Neuronal stem cell (in vitro differentiated cells): Measurements from ENCODE around the gene PURA.

ENCODE experiments used
- DNase-seq: peaks from one replicate; pipeline ENCODE4 v3.0.0-alpha.2; 2013; ENCODE audit warnings: low spot score
- H2AFZ ChIP-seq: one replicate; pipeline ENCODE4 v1.6.1; 2013; ENCODE audit warnings: mild to moderate bottlenecking, low read length, inconsistent platforms
- H2AK5ac ChIP-seq: 2 replicates; pipeline ENCODE4 v1.6.1; 2013; ENCODE audit warnings: low read depth, mild to moderate bottlenecking, inconsistent platforms, low read length, moderate library complexity, mixed read lengths
- H2BK120ac ChIP-seq: 2 replicates; pipeline ENCODE4 v1.6.1; 2013; ENCODE audit warnings: low read depth, mild to moderate bottlenecking, inconsistent platforms, low read length, moderate library complexity, mixed read lengths
- H2BK12ac ChIP-seq: one replicate; pipeline ENCODE4 v1.6.1; 2013; ENCODE audit warnings: low read length, inconsistent platforms
- H2BK15ac ChIP-seq: 2 replicates; pipeline ENCODE4 v1.6.1; 2013; ENCODE audit warnings: mild to moderate bottlenecking, low read length, inconsistent platforms, mixed read lengths
- H2BK5ac ChIP-seq: one replicate; pipeline ENCODE4 v1.6.1; 2013; ENCODE audit warnings: inconsistent platforms, mild to moderate bottlenecking, low read length, moderate library complexity
- H3K14ac ChIP-seq: one replicate; pipeline ENCODE4 v1.6.1; 2013; ENCODE audit warnings: low read length, inconsistent platforms
- H3K18ac ChIP-seq: 2 replicates; pipeline ENCODE4 v1.6.1; 2013; ENCODE audit warnings: low read length, inconsistent platforms
- H3K23ac ChIP-seq: 2 replicates; pipeline ENCODE4 v1.6.1; 2013; ENCODE audit warnings: low read depth, mild to moderate bottlenecking, mixed read lengths, low read length, inconsistent platforms; ENCODE audit not compliant: poor library complexity
- H3K27ac ChIP-seq: replicated peaks from 3 replicates; pipeline ENCODE4 v1.5.1; 2013; ENCODE audit warnings: low read length, inconsistent platforms
- H3K27me3 ChIP-seq, 3 experiments: 2 replicates each; pipeline ENCODE4 v1.6.1; 2013; ENCODE audit warnings: low read length in 3 of 3, mild to moderate bottlenecking in 2 of 3, inconsistent platforms in 1 of 3, low read depth in 1 of 3, mixed read lengths in 1 of 3, moderate library complexity in 1 of 3; ENCODE audit not compliant: control insufficient read depth in 3 of 3, insufficient read depth in 3 of 3
- H3K36me3 ChIP-seq, 2 donors: replicated peaks in 1 of 2; 2 replicates each; pipeline ENCODE4 v1.6.1; 2013; ENCODE audit warnings: low read length in 2 of 2; ENCODE audit not compliant: control insufficient read depth in 2 of 2, insufficient read depth in 2 of 2
- H3K4ac ChIP-seq: 2 replicates; pipeline ENCODE4 v1.6.1; 2013; ENCODE audit warnings: inconsistent platforms, mild to moderate bottlenecking, low read length, moderate library complexity
- H3K4me1 ChIP-seq, 2 donors: 1 replicate in 1 of 2; 2 replicates in 1 of 2; pipeline ENCODE4 v1.6.1; 2013; ENCODE audit warnings: low read length in 2 of 2, low read depth in 1 of 2; ENCODE audit not compliant: control insufficient read depth in 2 of 2, insufficient read depth in 1 of 2
- H3K4me2 ChIP-seq: one replicate; pipeline ENCODE4 v1.6.1; 2013; ENCODE audit warnings: mild to moderate bottlenecking, low read length, inconsistent platforms; ENCODE audit not compliant: insufficient read depth, poor library complexity, severe bottlenecking
- H3K4me3 ChIP-seq, 2 donors: 2 replicates each; pipeline ENCODE4 v1.5.1; 2013; ENCODE audit warnings: low read length in 2 of 2, mild to moderate bottlenecking in 2 of 2, inconsistent platforms in 1 of 2, moderate library complexity in 1 of 2
- H3K79me1 ChIP-seq: one replicate; pipeline ENCODE4 v1.6.1; 2013; ENCODE audit warnings: low read depth, mild to moderate bottlenecking, inconsistent platforms, low read length, moderate library complexity
- H3K9ac ChIP-seq: one replicate; pipeline ENCODE4 v1.6.1; 2013; ENCODE audit warnings: mild to moderate bottlenecking, low read depth, low read length, inconsistent platforms; ENCODE audit not compliant: poor library complexity
- H3K9me3 ChIP-seq, 2 donors: replicated peaks in 1 of 2; 2 replicates each; pipeline versions ENCODE3 to v1.6.1; 2013; ENCODE audit warnings: low read length in 2 of 2, mild to moderate bottlenecking in 2 of 2, inconsistent platforms in 1 of 2, low read depth in 1 of 2, mixed read lengths in 1 of 2, moderate library complexity in 1 of 2; ENCODE audit not compliant: control insufficient read depth in 2 of 2, insufficient read depth in 1 of 2
- H4K8ac ChIP-seq: one replicate; pipeline ENCODE4 v1.6.1; 2013; ENCODE audit warnings: low read depth, mild to moderate bottlenecking, inconsistent platforms, low read length, moderate library complexity
- H4K91ac ChIP-seq: one replicate; pipeline ENCODE4 v1.6.1; 2013; ENCODE audit warnings: low read length, low read depth, mild to moderate bottlenecking, inconsistent platforms; ENCODE audit not compliant: poor library complexity
- WGBS, 2 donors: extraction: QIAGEN DNeasy Blood & Tissue Kit; methylation state at CpG; one replicate each; pipeline ENCODE4 v1.1.7; 2013; ENCODE audit warnings: missing lambda C conversion rate in 2 of 2, mixed read lengths in 1 of 2; ENCODE audit not compliant: insufficient read length in 2 of 2, insufficient replicate concordance in 1 of 2; ENCODE audit errors: extremely low coverage in 2 of 2; 5-methylcytosine and 5-hydroxymethylcytosine counted together

The PURA gene

GRCh38 chr5:140157032-140157781 lies 43.3 kb downstream of the PURA start:
- peak; percentile 84 for DNase-seq
- no peak overlapping the region for H3K4me2 ChIP-seq
- H3K79me1 ChIP-seq: no peaks in the 10 kb centered on the region
- H3K27ac ChIP-seq: no peak overlapping the region
- no peak overlapping the region for H3K18ac ChIP-seq
- peak overlapping the region; percentile 93 for H2AFZ ChIP-seq
- H4K91ac ChIP-seq: no peak overlapping the region
- peak overlapping the region; percentile 12 to 32 for H3K4me3 ChIP-seq
- no peak overlapping the region for H3K9ac ChIP-seq
- peaks cover 0 to 27% (median 3%) of the 10 kb centered on the region in 3 experiments for H3K27me3 ChIP-seq
- no peak overlapping the region for H2BK5ac ChIP-seq
- H3K4ac ChIP-seq: no peak overlapping the region
- no CpG with 5 or more reads among the region's 30 CpGs for WGBS, 2 donors
- peaks cover 11 to 13% of the 10 kb centered on the region in 2 donors for H3K4me1 ChIP-seq
- no peaks in the 10 kb centered on the region for H3K9me3 ChIP-seq
- H2BK120ac ChIP-seq: no peak overlapping the region
- H3K14ac ChIP-seq: no peak overlapping the region
- no peaks in the 10 kb centered on the region for H3K36me3 ChIP-seq
- no peak overlapping the region for H3K23ac ChIP-seq
- no peak overlapping the region for H2BK12ac ChIP-seq
- H2AK5ac ChIP-seq: no peak overlapping the region
- no peak overlapping the region for H2BK15ac ChIP-seq
- no peak overlapping the region for H4K8ac ChIP-seq

DNA sequence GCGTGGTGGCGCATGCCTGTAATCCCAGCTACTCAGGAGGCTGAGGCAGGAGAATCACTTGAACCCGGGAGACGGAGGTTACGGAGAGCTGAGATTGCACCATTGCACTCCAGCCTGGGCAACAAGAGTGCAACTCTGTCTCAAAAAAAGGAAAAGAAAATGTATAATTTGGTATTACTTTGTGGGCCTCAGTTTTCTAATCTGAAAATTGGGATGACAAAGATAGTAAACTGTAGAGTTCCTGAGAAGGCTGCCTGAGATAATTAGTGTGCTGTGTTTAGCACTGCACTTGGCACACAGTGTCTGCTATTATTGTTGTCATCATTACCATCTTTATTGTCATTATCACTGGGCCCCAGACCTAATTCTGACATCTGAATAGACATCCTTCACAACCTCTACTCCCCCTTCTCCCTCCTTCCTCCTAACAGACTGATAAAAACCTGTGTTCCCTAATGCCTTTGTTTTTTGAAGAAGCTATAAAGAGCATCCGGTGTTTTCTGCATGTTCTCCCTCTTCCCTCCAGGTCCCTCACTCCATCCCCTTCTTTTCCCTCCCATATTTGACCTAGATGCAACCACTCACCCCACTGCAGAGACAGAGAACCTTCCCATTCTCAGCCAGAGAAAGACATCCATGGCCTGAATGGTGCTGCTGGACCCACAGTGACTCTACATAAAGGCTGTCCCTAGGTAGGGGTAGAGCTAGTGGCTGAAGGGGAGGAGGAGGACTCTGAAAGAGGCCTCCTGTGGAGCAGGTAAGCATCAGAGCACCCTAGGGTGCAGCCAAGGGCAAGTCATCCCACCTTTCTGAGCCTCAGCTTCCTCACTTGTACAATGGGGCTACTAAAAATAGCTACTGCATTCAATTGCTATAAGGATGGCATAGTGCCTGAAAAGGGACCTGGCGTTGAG lies 45.4 kb downstream of the PURA start:
- no peak overlapping the region for H3K4ac ChIP-seq
- no peaks in the 10 kb centered on the region for H3K9me3 ChIP-seq
- H3K4me2 ChIP-seq: no peak overlapping the region
- no peak overlapping the region for H3K14ac ChIP-seq
- H3K9ac ChIP-seq: no peak overlapping the region
- no peak overlapping the region for H3K23ac ChIP-seq
- peaks cover 0 to 25% (median 3%) of the 10 kb centered on the region in 3 experiments for H3K27me3 ChIP-seq
- no peak for DNase-seq
- no peak overlapping the region for H2BK12ac ChIP-seq
- H3K4me3 ChIP-seq: no peak overlapping the region
- peaks cover 2% of the 10 kb centered on the region for H3K79me1 ChIP-seq
- H2BK15ac ChIP-seq: no peak overlapping the region
- no CpG with 5 or more reads among the region's 7 CpGs for WGBS, 2 donors
- H3K36me3 ChIP-seq: no peaks in the 10 kb centered on the region
- H3K18ac ChIP-seq: no peak overlapping the region
- H4K8ac ChIP-seq: no peak overlapping the region
- no peak overlapping the region for H2AFZ ChIP-seq
- H3K27ac ChIP-seq: no peak overlapping the region
- no peak overlapping the region for H4K91ac ChIP-seq
- H3K4me1 ChIP-seq: peaks cover under 1 to 5% of the 10 kb centered on the region in 2 donors
- no peak overlapping the region for H2BK5ac ChIP-seq
- H2AK5ac ChIP-seq: no peak overlapping the region
- no peak overlapping the region for H2BK120ac ChIP-seq

DNA sequence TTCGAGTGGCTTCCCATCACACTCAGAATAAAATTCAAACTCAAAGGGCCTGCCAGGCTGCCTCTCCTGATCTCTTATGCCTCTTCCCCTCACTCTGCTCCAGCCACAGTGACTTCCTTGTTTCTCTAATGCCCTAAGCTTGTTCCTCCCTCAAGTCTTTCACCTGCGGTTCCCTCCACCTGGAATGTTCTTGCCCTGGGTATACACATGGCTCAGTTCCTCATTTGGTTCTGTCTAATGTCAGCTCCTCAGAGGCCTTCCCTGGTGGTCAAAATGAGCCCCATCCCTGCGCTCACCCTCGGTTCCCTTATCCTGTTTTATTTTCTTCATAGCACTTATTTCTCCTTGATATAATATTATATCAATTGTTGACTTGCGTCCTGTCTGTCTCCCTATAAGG lies 48.4 kb downstream of the PURA start:
- Histone ChIP-seq H3K4me2 (no peak overlapping the region), H4K91ac (no peak overlapping the region), H3K79me1 (peaks cover 2% of the 10 kb centered on the region), H3K4me1 (no peaks in the 10 kb centered on the region), H2BK15ac (no peak overlapping the region), H4K8ac (no peak overlapping the region), H2AK5ac (no peak overlapping the region), H2BK120ac (no peak overlapping the region), H3K18ac (no peak overlapping the region), H3K9me3 (no peaks in the 10 kb centered on the region), H2BK12ac (no peak overlapping the region), H3K9ac (no peak overlapping the region), H3K4ac (no peak overlapping the region), H3K36me3 (no peaks in the 10 kb centered on the region), H3K23ac (no peak overlapping the region), H3K27me3 (peaks cover 0 to 29% (median 6%) of the 10 kb centered on the region in 3 experiments), H2AFZ (no peak overlapping the region), H3K27ac (no peak overlapping the region), H2BK5ac (no peak overlapping the region), H3K14ac (no peak overlapping the region), H3K4me3 (no peak overlapping the region)
- WGBS, 2 donors: no CpG with 5 or more reads among the region's 5 CpGs
- DNase-seq: no peak

GRCh38 chr5:140162781-140163180 lies 48.9 kb downstream of the PURA start:
- Histone ChIP-seq H3K18ac (no peak overlapping the region), H3K9ac (no peak overlapping the region), H4K91ac (no peak overlapping the region), H3K27me3 (peaks cover 0 to 29% (median 3%) of the 10 kb centered on the region in 3 experiments), H3K4ac (no peak overlapping the region), H3K36me3 (no peaks in the 10 kb centered on the region), H3K4me2 (no peak overlapping the region), H2BK120ac (no peak overlapping the region), H3K14ac (no peak overlapping the region), H2BK12ac (no peak overlapping the region), H2BK15ac (peak overlapping the region; percentile 56), H3K9me3 (no peaks in the 10 kb centered on the region), H4K8ac (no peak overlapping the region), H3K27ac (no peak overlapping the region), H2AFZ (no peak overlapping the region), H3K23ac (peak overlapping the region; percentile 57), H3K4me1 (no peaks in the 10 kb centered on the region), H3K4me3 (no peak overlapping the region), H2AK5ac (peak overlapping the region; percentile 27), H3K79me1 (peaks cover 2% of the 10 kb centered on the region), H2BK5ac (no peak overlapping the region)
- no CpG with 5 or more reads among the region's 5 CpGs for WGBS, 2 donors
- no peak for DNase-seq
